IPS DF 19.7 (cell line): ENCODE measurements around the gene MAPK6.
"Not testable (repeated sequence)": the region's sequence is repeated elsewhere in the genome, so short reads cannot be mapped to it uniquely, and the experiment has no call there.

Experiments used
- DNase-seq: peaks from one replicate; pipeline ENCODE4 v3.0.0-alpha.2; 2013; ENCODE audit warnings: low read depth, low spot score

MAPK6 gene

GRCh38 chr15:52042051-52042851, 23.2 kb downstream of the MAPK6 start:
- no peak for DNase-seq

DNA sequence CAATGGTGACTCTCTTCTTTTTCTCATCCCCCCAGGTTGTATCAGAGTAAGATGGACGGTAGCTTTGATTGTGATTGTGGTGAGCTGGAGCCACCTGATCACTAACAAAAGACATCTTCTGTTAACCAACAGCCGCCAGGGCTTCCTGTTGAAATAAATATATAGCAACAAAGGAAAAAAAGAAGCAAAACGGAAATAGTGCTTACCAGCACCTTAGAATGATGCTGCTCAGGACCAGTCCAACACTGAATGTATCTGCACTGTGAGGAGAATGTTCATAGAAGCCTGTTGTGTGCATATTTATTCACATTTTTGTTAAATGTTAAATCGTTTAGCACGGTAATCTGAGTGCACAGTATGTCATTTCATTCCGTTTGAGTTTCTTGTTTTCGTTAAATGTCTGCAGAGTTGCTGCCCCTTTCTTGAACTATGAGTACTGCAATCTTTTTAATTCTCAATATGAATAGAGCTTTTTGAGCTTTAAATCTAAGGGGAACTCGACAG, 26.8 kb downstream of the MAPK6 start:
- not testable (repeated sequence) for DNase-seq

- DNase-seq, result not testable (repeated sequence)
Measured at GRCh38 chr15:52046552-52046951, 27.5 kb downstream of the MAPK6 start.

- no peak for DNase-seq
Measured at GRCh38 chr15:52050416-52050815, 31.4 kb downstream of the MAPK6 start.

DNA sequence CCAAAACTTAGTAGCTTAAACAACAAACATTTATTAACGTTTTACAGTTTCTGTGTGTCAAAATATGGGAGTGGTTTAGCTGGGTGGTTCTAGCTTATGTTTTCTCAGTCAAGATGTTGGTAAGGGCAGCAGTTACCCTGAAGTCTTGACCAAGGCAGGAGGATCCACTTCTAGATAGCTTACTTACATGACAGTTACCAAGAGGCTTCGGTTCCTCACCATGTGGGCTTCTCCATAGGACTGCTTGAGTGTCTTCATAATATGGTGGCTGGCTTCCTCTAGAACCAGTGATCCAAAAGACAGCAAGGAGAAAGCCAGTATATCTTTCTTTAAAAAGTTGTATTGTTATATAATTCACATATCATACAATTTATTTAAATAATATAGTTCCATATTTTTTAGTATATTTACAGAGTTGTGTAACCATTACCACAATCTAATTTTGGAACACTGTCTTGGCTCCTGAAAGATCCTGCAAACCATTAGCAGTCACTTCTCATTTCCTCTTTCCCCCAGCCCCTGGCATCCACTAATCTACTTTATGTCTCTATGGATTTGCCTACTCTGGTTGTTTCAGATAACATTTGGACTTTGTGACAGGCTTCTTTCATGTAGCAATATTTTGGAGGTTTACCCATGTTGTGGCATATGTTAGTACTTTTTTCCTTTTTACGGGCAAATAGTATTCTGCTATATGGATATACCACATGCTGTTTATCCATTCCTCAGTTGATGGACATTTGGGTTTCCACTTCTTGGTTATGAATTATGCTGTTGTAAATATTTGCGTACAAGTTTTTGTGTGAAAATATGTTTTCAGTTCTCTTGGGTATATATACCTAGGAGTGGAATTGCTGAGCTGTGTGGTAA, 33.3 kb downstream of the MAPK6 start:
- DNase-seq, result no peak

- DNase-seq, result no peak
Measured at GRCh38 chr15:52054381-52054780, 35.4 kb downstream of the MAPK6 start.

GRCh38 chr15:52054858-52055257, 35.8 kb downstream of the MAPK6 start:
- not testable (repeated sequence) for DNase-seq

DNA sequence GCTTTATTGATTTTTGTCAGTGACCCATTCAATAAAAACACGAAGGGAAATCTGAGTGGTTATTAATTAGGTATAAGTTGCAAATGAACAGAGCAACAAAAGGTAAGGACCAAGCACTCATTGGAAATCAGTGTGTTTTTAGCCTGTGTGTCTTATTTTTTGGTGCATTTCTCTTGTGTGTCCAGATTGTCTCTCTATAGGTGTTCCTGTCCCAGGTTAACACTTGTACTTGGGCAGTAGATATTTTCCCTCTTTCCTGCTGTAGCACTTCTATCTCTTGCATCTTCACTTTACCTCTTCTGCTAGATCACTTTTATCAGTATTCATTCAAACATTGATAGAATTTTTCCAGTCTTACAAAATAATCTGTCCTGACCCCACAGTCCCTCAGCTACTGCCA, 37.0 kb downstream of the MAPK6 start:
- no peak for DNase-seq

DNA sequence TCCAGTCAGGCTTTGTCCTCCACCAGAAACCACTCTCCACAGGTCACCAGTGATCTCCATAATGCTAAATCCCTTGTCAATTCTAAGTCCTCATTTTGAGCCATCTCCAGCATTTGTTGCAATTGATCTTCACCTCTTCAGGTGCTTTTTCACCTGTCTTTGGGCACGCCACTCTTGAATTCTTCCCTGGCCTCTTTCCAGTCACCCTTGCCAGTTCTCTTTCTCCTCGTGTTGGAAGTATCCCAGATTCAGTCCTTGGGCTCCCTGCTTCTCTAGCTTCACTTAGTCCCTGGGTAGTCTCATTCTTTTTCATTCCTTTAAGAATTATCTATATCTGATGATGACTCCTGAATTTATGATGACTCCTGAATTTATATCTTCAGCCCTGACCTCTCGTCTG, 37.5 kb downstream of the MAPK6 start:
- no peak for DNase-seq

DNA sequence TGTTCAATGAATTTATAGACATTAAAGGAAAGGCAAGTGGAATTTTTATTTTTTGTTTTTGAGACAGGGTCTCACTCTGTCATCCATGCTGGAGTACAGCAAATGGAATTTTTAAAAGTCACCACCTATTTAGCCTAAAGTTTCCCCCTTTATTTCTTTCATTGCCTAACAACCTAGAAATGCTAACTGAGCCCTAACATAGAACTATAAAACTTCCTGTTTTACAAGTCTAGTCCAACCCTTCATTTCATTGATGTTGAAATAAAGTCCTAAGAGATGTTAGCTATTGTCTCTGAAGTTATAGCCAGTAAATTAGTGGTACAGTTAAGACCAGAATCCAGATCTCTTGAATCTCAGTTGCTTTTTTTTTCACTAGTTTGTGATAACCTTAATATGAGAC, 39.0 kb downstream of the MAPK6 start:
- no peak for DNase-seq

DNA sequence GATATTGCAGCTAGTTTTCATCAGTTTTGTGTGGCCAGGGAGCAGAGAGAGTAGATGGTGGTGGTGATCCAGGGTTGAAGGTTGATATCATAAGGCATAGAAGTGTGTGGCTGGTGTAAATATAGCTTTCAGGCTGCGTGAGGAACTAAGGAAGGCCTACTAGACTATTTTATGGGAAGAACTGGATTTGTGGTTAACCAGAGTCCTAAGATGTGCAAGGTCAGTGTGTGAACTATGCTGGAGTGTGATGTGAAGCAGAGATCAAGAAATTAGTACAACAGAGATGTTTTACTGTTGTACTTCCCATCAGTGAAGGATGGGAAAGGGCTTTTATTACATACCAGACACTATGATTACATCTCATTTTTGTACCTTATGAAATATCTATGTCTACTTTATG, 41.5 kb downstream of the MAPK6 start:
- no peak for DNase-seq

GRCh38 chr15:52066842-52067544, 48.0 kb downstream of the MAPK6 start:
- DNase-seq, result no peak

GRCh38 chr15:52067545-52067926, 48.5 kb downstream of the MAPK6 start:
- DNase-seq, result no peak

- no peak for DNase-seq
Measured at GRCh38 chr15:52068004-52068615, 49.1 kb downstream of the MAPK6 start.

DNA sequence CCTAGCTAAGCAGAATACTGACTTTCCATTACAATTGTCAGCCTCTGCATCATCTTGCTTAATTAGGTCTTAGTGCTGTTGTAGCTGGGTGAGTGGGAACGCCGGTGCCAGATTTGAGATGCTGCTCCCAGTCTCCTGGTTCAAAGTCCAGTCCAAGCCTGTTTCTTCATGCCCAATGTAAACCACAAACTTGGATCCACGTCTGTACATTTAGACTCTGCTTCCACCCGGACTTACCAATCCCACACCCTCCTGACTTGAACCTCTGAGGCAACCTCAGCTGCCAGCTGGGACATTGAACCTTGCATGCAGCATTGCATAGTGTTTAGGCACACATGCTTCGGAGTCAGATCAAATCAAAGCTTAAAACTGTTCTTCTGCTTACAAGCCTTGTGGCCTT, 50.5 kb downstream of the MAPK6 start:
- DNase-seq, result no peak

GRCh38 chr15:52071570-52071969, 52.6 kb downstream of the MAPK6 start:
- no peak for DNase-seq

DNA sequence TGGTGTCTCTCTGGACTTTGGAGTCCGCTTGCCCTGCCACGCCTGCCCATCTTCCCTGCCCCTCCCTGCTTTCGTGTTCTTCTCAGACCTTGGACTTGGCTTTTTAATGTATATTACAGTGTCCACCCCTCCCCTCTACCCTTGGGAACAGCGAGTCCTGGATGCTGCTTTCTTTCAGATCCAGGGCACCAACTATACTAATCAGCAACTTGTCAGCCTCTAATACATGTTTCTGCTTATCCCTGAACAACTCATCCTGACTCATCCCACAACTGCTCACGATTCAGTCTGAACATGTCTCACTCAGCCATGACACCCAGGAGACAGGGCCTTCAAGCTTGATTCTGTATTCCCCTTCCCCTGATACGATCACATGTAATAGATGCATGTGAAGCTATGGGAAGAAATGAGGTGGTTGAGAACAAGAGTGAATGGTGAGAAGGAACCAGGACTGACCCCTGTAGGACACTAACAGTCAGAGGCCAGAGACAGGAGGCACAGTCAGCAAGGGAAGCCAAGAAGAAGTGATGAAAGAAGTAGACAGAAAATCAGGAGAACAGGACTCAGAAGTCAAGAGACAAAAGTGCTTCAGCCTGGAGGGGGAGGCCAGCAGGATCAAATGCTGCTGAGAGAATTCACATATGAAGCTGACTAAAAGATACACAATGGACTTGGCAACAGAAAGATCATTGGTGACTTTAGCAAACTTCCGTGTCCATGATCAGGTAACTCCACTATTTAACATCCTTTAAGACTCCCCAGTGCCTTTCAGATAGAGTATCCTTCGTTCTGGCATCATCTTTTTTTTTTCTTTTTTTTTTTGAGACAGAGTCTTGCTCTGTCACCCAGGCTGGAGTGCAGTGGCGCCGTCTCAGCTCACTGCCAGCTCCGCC, 58.1 kb downstream of the MAPK6 start:
- no peak for DNase-seq

GRCh38 chr15:52078197-52078875, 59.3 kb downstream of the MAPK6 start:
- DNase-seq, result no peak

DNA sequence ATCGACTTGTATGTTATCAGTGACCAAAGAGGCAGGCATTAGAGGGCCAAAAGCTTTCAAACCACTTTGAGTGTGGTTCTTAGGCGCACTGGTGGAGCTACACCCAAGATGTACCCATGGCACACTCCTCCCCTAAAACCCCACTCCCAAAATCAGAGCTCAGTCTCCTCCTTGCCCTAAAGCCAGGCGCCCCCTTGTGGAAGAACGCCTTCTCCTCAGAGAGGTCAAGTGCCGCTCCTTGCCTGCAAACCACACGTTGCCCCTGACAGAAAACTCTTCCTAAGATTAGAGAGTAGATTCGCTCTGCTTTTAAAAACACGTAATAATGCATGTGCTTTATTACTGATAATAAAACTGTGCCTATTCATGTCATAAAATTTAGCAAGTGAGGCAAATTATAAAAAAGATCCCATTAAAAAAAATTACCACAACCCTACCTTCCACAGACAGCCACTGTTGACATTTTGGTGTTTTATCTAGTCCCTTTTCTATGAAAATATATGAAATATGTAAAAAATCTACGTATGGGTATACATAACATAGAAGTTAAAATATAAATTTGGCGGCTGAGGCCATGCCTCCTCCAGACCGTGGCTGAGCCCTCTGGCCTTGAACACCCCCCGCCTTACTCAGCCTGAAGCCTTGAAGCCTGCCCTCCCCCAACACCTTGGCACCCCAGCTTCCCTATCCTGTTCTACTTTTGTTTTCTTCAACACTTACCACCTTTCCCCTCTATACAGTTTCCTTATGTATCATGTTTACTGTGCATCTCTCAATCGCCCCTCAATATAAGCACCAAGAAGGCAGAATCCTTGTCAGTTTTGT, 60.1 kb downstream of the MAPK6 start:
- peak; percentile 25 for DNase-seq
